Peyer's patch (tissue), 4 donors: ENCODE measurements around the gene SLC22A23. TPM values are rescaled to one million over a fixed set of nuclear protein-coding genes. Genes with fewer than 3 reads are reported as not detected.

ENCODE experiments used
- DNase-seq, 3 donors: peaks; one replicate each; pipeline ENCODE4 v3.0.0-alpha.2; 2017 to 2019
- H3K27ac ChIP-seq, 4 donors: fragments of 200-600 bp; sonication (generic); one replicate each; pipeline ENCODE4 v1.5.1; 2016 to 2019
- H3K27me3 ChIP-seq, 2 donors: fragments of 200-600 bp; sonication (generic); one replicate each; pipeline ENCODE4 v1.5.1; 2019
- H3K36me3 ChIP-seq, 3 donors: fragments of 200-600 bp; sonication (generic); one replicate each; pipeline ENCODE4 v1.5.1; 2016 to 2019
- H3K4me1 ChIP-seq, 4 donors: fragments of 200-600 bp; sonication (generic); one replicate each; pipeline ENCODE4 v1.5.1; 2016 to 2019
- H3K4me3 ChIP-seq, 4 donors: fragments of 200-600 bp; sonication (generic); 1 replicate in 3 of 4; 2 replicates in 1 of 4; pipeline ENCODE4 v1.5.1; 2016 to 2019; ENCODE audit warnings: mild to moderate bottlenecking in 1 of 4
- H3K9me3 ChIP-seq, 4 donors: fragments of 200-600 bp; sonication (generic); one replicate each; pipeline ENCODE4 v1.5.1; 2016 to 2019; ENCODE audit warnings: mild to moderate bottlenecking in 1 of 4
- CTCF ChIP-seq, 6 experiments: fragments of 450-650 bp in 4 of 6; fragments of 200-600 bp in 2 of 6; sonication (generic) in 1 of 6; IDR thresholded peaks; one replicate each; pipeline ENCODE4 v1.5.1; 2017 to 2019; ENCODE audit warnings: antibody characterized with exemption in 6 of 6, mild to moderate bottlenecking in 3 of 6, moderate library complexity in 1 of 6
- POLR2A ChIP-seq, 2 donors: fragments of 450-650 bp; IDR thresholded peaks; one replicate each; pipeline ENCODE4 v1.5.1; 2017; ENCODE audit warnings: antibody characterized with exemption in 2 of 2, mild to moderate bottlenecking in 2 of 2, moderate library complexity in 2 of 2
- total RNA-seq, 4 donors: library from RNA; depleted of rRNA; stranded (reverse); fragments of >200 nt; gene quantifications; one replicate each; pipeline ENCODE4 v1.1.0, GENCODE V29; 2016

Gene SLC22A23
- total RNA-seq, 4 donors from 2014 or later, result 22.3 to 145 (median 91.6) TPM

DNA sequence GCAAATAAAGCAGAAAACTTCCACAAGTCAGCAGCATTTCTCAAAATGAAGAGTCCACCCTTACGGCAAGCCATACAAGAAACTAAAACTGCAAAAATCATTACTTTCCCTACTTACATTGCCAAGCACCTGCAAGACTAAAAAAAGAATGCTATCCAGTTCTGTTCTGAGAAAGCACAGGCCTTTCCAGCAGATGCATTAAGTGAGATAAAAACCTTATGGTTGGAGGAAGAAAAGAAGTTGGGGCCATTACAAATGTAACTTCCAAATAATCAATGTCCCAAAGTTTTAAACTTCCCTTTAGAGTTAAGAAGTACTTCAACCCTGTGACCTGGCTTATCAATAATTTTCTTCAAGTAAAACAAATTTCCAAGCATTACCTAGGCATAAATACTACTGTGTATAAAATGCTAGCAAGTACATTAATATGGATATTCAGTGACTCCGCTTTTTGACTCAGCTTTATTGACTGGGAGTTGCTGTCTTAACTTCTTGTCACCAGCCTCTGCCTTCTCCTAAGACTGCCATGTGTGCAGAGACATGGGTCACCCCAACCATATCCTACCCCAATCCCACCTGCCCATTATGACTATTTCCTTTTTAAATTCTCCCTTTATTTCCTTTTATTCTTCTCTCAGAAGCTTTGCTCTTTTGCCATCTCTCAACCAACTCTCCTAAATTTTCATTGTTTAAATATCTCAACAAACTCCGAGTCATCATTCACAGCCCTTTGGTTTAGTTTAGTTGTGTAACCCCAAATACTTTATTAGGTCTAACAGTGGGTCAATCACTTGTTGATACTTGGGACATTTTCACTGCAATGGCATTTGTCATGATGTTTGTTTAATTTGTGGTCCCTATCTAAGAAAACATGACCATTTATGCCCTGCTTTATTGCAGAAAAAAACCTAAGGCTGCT, 49.7 kb downstream of the SLC22A23 start:
- TF ChIP-seq POLR2A (IDR thresholded peaks at IDR 0.05), result no peak
- no peak for TF ChIP-seq CTCF (IDR thresholded peaks at IDR 0.05)
- no peak for DNase-seq
- Histone ChIP-seq H3K27ac (no peak overlapping the region), H3K4me1 (peaks cover 0 to 64% (median 4%) of the 10 kb centered on the region in 4 donors), H3K9me3 (no peaks in the 10 kb centered on the region), H3K4me3 (no peak overlapping the region), H3K36me3 (no peaks in the 10 kb centered on the region), H3K27me3 (no peaks in the 10 kb centered on the region)

DNA sequence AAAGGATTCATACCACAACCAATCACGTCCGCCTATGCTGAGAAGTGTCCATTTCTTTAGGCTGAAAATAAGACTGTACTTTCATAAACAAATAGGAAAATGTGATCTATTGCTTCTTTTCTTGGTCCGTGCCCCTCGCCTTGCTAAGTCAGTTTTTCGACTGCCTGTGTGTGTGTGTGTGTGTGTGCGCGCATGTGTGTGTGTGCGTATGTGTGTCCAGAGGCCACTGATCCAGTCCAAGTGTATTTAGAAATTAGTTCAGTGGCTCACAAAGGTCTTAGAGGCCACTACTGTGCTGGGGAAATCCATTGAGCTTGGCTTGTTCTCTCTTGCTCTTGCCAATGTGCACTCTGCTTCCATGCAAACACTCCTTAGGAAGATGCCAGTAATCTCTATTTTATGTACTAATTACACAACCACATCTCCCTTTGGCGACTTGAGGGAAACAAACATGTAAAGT, 50.5 kb downstream of the SLC22A23 start:
- Histone ChIP-seq H3K27ac (peak overlapping the region in 3 of 4 donors; percentile 34 to 63 (median 40)), H3K36me3 (no peaks in the 10 kb centered on the region), H3K4me3 (no peak overlapping the region), H3K27me3 (no peaks in the 10 kb centered on the region), H3K4me1 (peaks cover 0 to 62% (median 4%) of the 10 kb centered on the region in 4 donors), H3K9me3 (no peaks in the 10 kb centered on the region)
- no peak for DNase-seq
- TF ChIP-seq CTCF (IDR thresholded peaks at IDR 0.05), result no peak
- TF ChIP-seq POLR2A (IDR thresholded peaks at IDR 0.05), result no peak

GRCh38 chr6:3405679-3406078, 51.2 kb downstream of the SLC22A23 start:
- TF ChIP-seq POLR2A (IDR thresholded peaks at IDR 0.05) (no peak), CTCF (IDR thresholded peaks at IDR 0.05) (no peak)
- Histone ChIP-seq H3K9me3 (no peaks in the 10 kb centered on the region), H3K4me1 (peaks cover 0 to 56% (median 4%) of the 10 kb centered on the region in 4 donors), H3K27ac (peak overlapping the region in 3 of 4 donors; percentile 34 to 63 (median 40)), H3K36me3 (no peaks in the 10 kb centered on the region), H3K4me3 (no peak overlapping the region), H3K27me3 (no peaks in the 10 kb centered on the region)
- DNase-seq, result peak in 1 of 3 donors; percentile 56

GRCh38 chr6:3405182-3405518, 51.7 kb downstream of the SLC22A23 start:
- Histone ChIP-seq H3K27ac (peak overlapping the region in 3 of 4 donors; percentile 12 to 63 (median 34)), H3K9me3 (no peaks in the 10 kb centered on the region), H3K27me3 (no peaks in the 10 kb centered on the region), H3K36me3 (no peaks in the 10 kb centered on the region), H3K4me1 (peaks cover 0 to 61% (median 4%) of the 10 kb centered on the region in 4 donors), H3K4me3 (no peak overlapping the region)
- TF ChIP-seq CTCF (IDR thresholded peaks at IDR 0.05), result no peak
- TF ChIP-seq POLR2A (IDR thresholded peaks at IDR 0.05), result no peak
- no peak for DNase-seq

DNA sequence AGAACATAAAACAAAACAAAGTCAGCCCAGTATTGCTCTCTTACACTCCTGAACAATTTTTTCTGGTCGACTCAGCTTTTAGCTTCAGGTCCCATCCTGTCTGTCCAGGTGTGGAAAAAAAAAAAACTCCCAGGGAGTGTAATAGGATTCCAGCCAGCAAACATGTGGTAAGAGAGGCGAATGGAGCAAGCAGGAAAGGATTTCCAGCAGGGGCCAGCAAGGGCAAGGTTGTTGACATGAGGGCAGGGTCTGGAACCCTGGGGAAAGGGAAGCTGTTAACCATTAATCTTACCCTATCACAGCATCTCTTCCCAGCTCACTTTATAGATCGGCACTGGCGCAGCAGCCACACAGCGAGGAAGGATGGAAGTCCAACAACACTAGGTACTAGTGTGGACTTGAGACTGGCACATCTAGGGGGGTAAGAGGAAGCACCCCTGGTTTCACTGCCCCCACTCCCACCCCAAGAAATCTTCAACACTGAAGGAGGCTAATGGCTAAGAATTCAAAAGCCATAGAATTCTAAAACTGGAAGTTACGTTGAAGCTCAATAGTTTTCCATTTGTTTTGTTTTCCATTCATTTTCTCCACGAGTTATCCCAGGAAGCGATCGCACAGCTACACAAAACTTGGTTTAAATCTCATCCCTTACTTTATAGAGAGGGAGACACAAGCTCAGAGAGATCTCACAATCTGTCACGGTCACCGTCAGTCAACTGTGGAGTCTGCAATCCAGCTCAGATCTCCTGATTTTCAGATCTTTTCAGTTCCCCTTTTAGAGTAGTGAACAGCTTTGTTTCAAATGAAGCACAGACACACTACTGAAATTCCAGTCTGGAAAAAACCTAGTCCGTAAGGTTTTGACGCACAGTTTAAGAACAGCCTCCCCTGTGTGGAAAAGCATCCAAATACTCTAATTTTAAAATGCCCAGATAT, 53.3 kb downstream of the SLC22A23 start:
- peaks cover 0 to 67% (median 4%) of the 10 kb centered on the region in 4 donors for H3K4me1 ChIP-seq
- H3K9me3 ChIP-seq, result no peaks in the 10 kb centered on the region
- no peaks in the 10 kb centered on the region for H3K36me3 ChIP-seq
- DNase-seq, result peak in 2 of 3 donors; percentile 78 to 86
- no peaks in the 10 kb centered on the region for H3K27me3 ChIP-seq
- no peak overlapping the region for H3K4me3 ChIP-seq
- TF ChIP-seq POLR2A (IDR thresholded peaks at IDR 0.05), result peak; percentile 44 to 59
- peak in 1 of 6 experiments; percentile 15 for TF ChIP-seq CTCF (IDR thresholded peaks at IDR 0.05)
- H3K27ac ChIP-seq, result peak overlapping the region in 3 of 4 donors; percentile 45 to 77 (median 66)
